T-helper 2 cell treated with Interferon-gamma antibody and Interleukin-4, amounts not matched to agents 100 ng/mL and 5 ng/mL, for 36 hours (primary cell): ENCODE data around the gene EHD2. TPM values are rescaled to one million over a fixed set of nuclear protein-coding genes. Genes with fewer than 3 reads are reported as not detected.

ENCODE experiments used
- total RNA-seq: library from RNA; stranded (reverse); gene quantifications from 2 replicates; pipeline ENCODE4 v1.2.3, GENCODE V29; 2022

Gene EHD2
- total RNA-seq, 1 donor from 2014 or later = 0.11 TPM

Other genes with a start within 250 kb of the EHD2 start
- 0.07 and 0.39 TPM in 2 replicates for gene SLC8A2, start 241.5 kb upstream of the EHD2 start, total RNA-seq
- gene KPTN, start 229.2 kb upstream of the EHD2 start, total RNA-seq = 11.4 and 11.8 TPM in 2 replicates
- gene NAPA, start 198.4 kb upstream of the EHD2 start, total RNA-seq = 89.2 and 90.5 TPM in 2 replicates
- gene ZNF541, start 140.3 kb upstream of the EHD2 start, total RNA-seq = 0.39 and 0.50 TPM in 2 replicates
- gene BICRA, start 104.3 kb upstream of the EHD2 start, total RNA-seq = 15.8 and 16.6 TPM in 2 replicates
- 286 and 295 TPM in 2 replicates for gene NOP53, start 32.1 kb downstream of the EHD2 start, total RNA-seq
- gene SELENOW, start 65.3 kb downstream of the EHD2 start, total RNA-seq = 93.5 and 95.1 TPM in 2 replicates
- gene TPRX1, start 91.1 kb downstream of the EHD2 start, total RNA-seq = not detected in 2 replicates
- gene CRX, start 108.5 kb downstream of the EHD2 start, total RNA-seq = not detected in 2 replicates
- gene TPRX2, start 145.8 kb downstream of the EHD2 start, total RNA-seq = not detected in 2 replicates
- not detected in 2 replicates for gene SULT2A1, start 172.9 kb downstream of the EHD2 start, total RNA-seq